GM12891 (cell line): ENCODE results near the gene PAX8.

ENCODE experiments used
- POLR2A ChIP-seq: IDR thresholded peaks from 2 replicates; pipeline ENCODE4 v1.6.1; 2011; ENCODE audit warnings: low read depth, low read length, control low read depth
- POLR2AphosphoS5 ChIP-seq: IDR thresholded peaks from 2 replicates; pipeline ENCODE4 v1.6.1; 2011; ENCODE audit warnings: low read depth, low read length, control low read depth
- POU2F2 ChIP-seq: IDR thresholded peaks from 2 replicates; pipeline ENCODE4 v1.6.1; 2011; ENCODE audit warnings: low read depth, mild to moderate bottlenecking, control low read depth, low read length, moderate library complexity
- SPI1 ChIP-seq: IDR thresholded peaks from 2 replicates; pipeline ENCODE4 v1.6.1; 2011; ENCODE audit warnings: low read depth, low read length, control low read depth
- TAF1 ChIP-seq: IDR thresholded peaks from 2 replicates; pipeline ENCODE4 v1.6.1; 2011; ENCODE audit warnings: low read depth, low read length, control low read depth

DNA sequence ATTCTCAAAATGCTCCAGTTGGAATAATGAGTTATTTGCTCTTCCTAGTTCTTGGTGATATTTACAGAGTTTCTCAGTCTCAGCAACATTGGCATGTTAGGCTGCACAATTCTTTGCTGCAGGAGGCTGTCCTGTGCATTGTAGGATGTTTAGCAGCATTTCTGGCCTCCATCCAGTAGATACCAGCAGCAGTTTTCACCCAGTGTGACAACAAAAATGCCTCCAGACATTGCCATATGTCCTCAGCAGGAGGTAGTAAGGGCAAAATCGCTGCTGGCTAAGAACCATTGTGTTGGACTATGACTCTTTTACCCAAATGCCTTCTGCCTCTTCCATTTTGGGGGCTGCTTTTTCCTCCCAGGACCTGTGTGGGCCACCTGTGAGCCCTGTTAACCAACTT is 50.4 kb downstream of the PAX8 start:
- TF ChIP-seq POLR2A (no peak), POLR2AphosphoS5 (no peak), TAF1 (no peak), SPI1 (no peak), POU2F2 (no peak)
